ENCODE measurements around the gene PCDHA2. TPM values are rescaled to one million over a fixed set of nuclear protein-coding genes. Genes with fewer than 3 reads are reported as not detected.
"Not testable (repeated sequence)": the region's sequence is repeated elsewhere in the genome, so short reads cannot be mapped to it uniquely, and the experiment has no call there.

PCDHA2 gene
- polyA plus RNA-seq, 6 donors from 2014 or later, result not detected

DNA sequence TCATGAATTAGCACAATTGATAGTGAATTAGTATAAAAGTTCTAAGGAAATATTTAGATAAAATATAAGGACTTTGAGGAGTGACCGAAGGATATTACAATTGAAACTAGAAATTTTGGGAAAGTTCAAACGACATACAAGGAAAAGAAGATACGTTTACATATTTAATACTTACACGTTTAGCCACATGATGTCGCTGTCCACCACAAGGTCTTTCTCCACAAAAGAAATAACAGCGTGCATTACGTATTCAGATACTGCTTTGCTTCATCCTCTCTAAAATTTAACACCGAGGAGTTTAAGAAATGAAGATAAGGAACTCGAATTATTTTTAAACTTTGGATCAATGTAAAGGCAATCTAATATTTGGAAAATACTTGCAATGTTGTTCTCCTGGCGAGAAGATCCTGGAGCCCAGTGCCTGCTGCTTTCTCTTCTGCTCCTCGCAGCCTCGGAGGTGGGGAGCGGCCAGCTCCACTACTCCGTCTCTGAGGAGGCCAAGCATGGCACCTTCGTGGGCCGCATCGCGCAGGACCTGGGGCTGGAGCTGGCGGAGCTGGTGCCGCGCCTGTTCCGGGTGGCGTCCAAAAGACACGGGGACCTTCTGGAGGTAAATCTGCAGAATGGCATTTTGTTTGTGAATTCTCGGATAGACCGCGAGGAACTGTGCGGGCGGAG lies 6.3 kb downstream of the PCDHA2 start, which contains the start of gene PCDHA3:
PCDHA3 (plus strand) TSS at position 242 of the 678 bp plus-strand sequence.
- peaks cover 8 to 16% of the 10 kb centered on the region in 2 donors for H3K36me3 Mint-ChIP-seq
- H3K27me3 Mint-ChIP-seq, result peaks cover 13 to 34% (median 21%) of the 10 kb centered on the region in 3 donors
- H3K4me1 Mint-ChIP-seq, result no peaks in the 10 kb centered on the region
- peak within 1 kb of the TSS in 2 of 6 donors; percentile 11 to 42 for H3K27ac Mint-ChIP-seq
- H3K4me3 Mint-ChIP-seq, result no peak within 1 kb of the TSS
- peaks cover 8 to 61% (median 50%) of the 10 kb centered on the region in 7 donors for H3K9me3 Mint-ChIP-seq
- no peak for ATAC-seq (ENCODE audit: low read depth in 2 of 2)
- no peak for DNase-seq

DNA sequence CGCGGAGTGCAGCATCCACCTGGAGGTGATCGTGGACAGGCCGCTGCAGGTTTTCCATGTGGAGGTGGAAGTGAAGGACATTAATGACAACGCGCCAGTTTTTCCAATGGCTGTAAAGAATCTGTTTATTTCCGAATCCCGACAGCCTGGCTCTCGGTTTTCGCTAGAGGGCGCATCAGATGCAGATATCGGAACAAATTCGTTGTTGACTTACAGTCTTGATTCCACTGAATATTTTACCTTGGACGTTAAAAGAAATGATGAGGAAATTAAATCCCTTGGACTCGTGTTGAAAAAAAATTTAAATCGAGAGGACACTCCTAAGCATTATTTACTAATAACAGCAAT lies 6.8 kb downstream of the PCDHA2 start:
- peak overlapping the region in 1 of 6 donors; percentile 42 for H3K27ac Mint-ChIP-seq

DNA sequence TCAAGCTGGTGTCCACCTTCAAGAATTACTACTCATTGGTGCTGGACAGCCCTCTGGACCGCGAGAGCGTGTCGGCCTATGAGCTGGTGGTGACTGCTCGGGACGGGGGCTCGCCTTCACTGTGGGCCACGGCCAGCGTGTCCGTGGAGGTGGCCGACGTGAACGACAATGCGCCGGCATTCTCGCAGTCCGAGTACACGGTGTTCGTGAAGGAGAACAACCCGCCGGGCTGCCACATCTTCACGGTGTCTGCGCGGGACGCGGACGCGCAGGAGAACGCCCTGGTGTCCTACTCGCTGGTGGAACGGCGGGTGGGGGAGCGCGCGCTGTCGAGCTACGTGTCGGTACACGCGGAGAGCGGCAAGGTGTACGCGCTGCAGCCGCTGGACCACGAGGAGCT lies 7.7 kb downstream of the PCDHA2 start:
- not testable (repeated sequence) for H3K4me3 Mint-ChIP-seq; H3K4me1 Mint-ChIP-seq; ATAC-seq (ENCODE audit: low read depth in 2 of 2); DNase-seq
- Mint-ChIP-seq H3K9me3 (peaks cover 9 to 66% (median 51%) of the 10 kb centered on the region in 7 donors), H3K36me3 (peaks cover 8 to 14% of the 10 kb centered on the region in 2 donors), H3K27ac (peak overlapping the region in 2 of 6 donors; percentile 11 to 52), H3K27me3 (peaks cover 13 to 47% (median 29%) of the 10 kb centered on the region in 3 donors)

More for the DNA sequence above, 6.8 kb downstream of the PCDHA2 start:
- H3K4me1 Mint-ChIP-seq, result no peaks in the 10 kb centered on the region
- DNase-seq (no peak), ATAC-seq (ENCODE audit: low read depth in 2 of 2) (no peak)
- peaks cover 13 to 40% (median 26%) of the 10 kb centered on the region in 3 donors for H3K27me3 Mint-ChIP-seq
- H3K9me3 Mint-ChIP-seq, result peaks cover 9 to 63% (median 51%) of the 10 kb centered on the region in 7 donors
- H3K4me3 Mint-ChIP-seq, result no peak overlapping the region
- H3K36me3 Mint-ChIP-seq, result peaks cover 8 to 16% of the 10 kb centered on the region in 2 donors

DNA sequence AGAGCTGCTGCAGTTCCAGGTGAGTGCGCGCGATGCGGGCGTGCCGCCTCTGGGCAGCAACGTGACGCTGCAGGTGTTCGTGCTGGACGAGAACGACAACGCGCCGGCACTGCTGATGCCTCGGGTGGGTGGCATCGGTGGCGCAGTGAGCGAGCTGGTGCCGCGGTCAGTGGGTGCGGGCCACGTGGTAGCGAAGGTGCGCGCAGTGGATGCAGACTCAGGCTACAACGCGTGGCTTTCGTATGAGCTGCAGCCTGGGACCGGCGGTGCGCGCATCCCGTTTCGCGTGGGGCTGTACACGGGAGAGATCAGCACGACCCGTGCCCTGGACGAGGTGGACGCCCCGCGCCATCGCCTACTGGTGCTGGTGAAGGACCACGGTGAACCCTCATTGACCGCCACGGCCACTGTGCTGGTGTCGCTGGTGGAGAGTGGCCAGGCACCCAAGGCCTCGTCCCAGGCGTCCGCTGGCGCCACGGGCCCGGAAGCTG lies 8.2 kb downstream of the PCDHA2 start:
- peaks cover 13 to 47% (median 29%) of the 10 kb centered on the region in 3 donors for H3K27me3 Mint-ChIP-seq
- H3K27ac Mint-ChIP-seq, result no peak overlapping the region

DNA sequence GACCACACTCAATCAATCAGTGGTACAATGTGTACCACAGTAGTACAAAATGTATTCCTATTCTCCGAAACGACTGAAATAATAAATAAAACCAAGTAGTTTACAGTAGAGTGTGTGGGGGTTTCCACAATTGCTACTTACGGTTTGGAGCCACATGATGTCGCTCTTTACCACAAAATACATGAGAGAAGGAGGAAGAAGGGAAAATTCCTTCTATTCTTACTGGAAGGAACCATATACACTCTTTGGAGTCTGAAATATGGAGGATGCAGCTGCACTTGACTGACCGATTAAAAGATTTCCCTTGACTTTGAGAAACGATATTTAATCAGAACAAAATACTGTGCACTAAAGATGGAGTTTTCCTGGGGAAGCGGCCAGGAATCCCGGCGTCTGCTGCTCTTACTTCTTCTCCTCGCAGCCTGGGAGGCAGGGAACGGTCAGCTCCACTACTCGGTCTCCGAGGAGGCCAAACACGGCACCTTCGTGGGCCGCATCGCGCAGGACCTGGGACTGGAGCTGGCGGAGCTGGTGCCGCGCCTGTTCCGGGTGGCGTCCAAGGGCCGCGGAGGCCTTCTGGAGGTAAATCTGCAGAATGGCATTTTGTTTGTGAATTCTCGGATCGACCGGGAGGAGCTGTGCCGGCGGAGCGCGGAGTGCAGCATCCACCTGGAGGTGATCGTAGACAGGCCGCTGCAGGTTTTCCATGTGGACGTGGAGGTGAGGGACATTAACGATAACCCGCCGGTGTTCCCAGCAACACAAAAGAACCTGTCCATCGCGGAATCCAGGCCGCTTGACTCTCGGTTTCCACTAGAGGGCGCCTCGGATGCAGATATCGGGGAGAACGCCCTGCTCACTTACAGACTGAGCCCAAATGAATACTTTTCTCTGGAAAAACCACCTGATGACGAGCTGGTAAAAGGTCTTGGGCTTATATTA lies 12.5 kb downstream of the PCDHA2 start, which contains the start of gene PCDHA4:
PCDHA4 (plus strand) TSS at position 235 of the 942 bp plus-strand sequence.
- peaks cover 9 to 45% (median 24%) of the 10 kb centered on the region in 3 donors for H3K27me3 Mint-ChIP-seq
- no peak within 1 kb of the TSS for H3K27ac Mint-ChIP-seq
- H3K9me3 Mint-ChIP-seq, result peaks cover 9 to 70% (median 55%) of the 10 kb centered on the region in 7 donors
- no peak for DNase-seq
- ATAC-seq (ENCODE audit: low read depth in 2 of 2), result no peak
- no peaks in the 10 kb centered on the region for H3K4me1 Mint-ChIP-seq
- no peak within 1 kb of the TSS for H3K4me3 Mint-ChIP-seq
- H3K36me3 Mint-ChIP-seq, result peaks cover 9% of the 10 kb centered on the region in 2 donors

More for the DNA sequence above, 8.2 kb downstream of the PCDHA2 start:
- H3K36me3 Mint-ChIP-seq, result peaks cover 8 to 12% of the 10 kb centered on the region in 2 donors
- peaks cover 9 to 67% (median 54%) of the 10 kb centered on the region in 7 donors for H3K9me3 Mint-ChIP-seq
- no peak overlapping the region for H3K4me3 Mint-ChIP-seq
- no peak for DNase-seq
- no peaks in the 10 kb centered on the region for H3K4me1 Mint-ChIP-seq
- ATAC-seq (ENCODE audit: low read depth in 2 of 2), result no peak

DNA sequence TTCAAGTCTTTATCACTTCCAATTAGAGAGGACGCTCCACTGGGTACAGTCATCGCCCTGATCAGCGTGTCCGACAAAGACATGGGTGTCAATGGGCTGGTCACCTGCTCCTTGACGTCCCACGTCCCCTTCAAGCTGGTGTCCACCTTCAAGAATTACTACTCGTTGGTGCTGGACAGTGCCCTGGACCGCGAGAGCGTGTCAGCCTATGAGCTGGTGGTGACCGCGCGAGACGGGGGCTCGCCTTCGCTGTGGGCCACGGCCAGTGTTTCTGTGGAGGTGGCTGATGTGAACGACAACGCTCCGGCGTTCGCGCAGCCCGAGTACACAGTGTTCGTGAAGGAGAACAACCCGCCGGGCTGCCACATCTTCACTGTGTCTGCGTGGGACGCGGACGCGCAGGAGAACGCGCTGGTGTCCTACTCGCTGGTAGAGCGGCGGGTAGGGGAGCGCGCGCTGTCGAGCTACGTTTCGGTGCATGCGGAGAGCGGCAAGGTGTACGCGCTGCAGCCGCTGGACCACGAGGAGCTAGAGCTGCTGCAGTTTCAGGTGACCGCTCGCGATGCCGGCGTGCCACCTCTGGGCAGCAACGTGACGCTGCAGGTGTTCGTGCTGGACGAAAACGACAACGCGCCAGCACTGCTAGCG lies 13.7 kb downstream of the PCDHA2 start:
- not testable (repeated sequence) for H3K4me3 Mint-ChIP-seq; ATAC-seq (ENCODE audit: low read depth in 2 of 2); H3K27ac Mint-ChIP-seq; H3K4me1 Mint-ChIP-seq; DNase-seq
- peaks cover 7 to 16% of the 10 kb centered on the region in 2 donors for H3K36me3 Mint-ChIP-seq
- peaks cover 9 to 48% (median 24%) of the 10 kb centered on the region in 3 donors for H3K27me3 Mint-ChIP-seq
- H3K9me3 Mint-ChIP-seq, result peaks cover 13 to 80% (median 58%) of the 10 kb centered on the region in 7 donors

DNA sequence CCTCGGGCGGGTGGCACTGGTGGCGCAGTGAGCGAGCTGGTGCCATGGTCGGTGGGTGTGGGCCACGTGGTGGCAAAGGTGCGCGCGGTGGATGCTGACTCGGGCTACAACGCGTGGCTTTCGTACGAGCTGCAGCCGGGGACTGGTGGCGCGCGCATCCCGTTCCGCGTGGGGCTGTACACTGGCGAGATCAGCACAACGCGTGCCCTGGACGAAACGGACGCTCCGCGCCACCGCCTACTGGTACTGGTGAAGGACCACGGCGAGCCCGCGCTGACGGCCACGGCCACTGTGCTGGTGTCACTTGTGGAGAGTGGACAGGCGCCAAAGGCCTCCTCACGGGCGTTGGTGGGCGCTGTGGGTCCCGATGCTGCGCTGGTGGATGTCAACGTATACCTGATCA lies 14.2 kb downstream of the PCDHA2 start:
- H3K4me3 Mint-ChIP-seq, result no peak overlapping the region
- peaks cover 4 to 16% of the 10 kb centered on the region in 2 donors for H3K36me3 Mint-ChIP-seq
- ATAC-seq (ENCODE audit: low read depth in 2 of 2) (no peak), DNase-seq (no peak)
- H3K9me3 Mint-ChIP-seq, result peaks cover 11 to 78% (median 54%) of the 10 kb centered on the region in 7 donors
- H3K4me1 Mint-ChIP-seq, result no peaks in the 10 kb centered on the region
- H3K27me3 Mint-ChIP-seq, result peaks cover 9 to 43% (median 24%) of the 10 kb centered on the region in 3 donors
- H3K27ac Mint-ChIP-seq, result no peak overlapping the region

DNA sequence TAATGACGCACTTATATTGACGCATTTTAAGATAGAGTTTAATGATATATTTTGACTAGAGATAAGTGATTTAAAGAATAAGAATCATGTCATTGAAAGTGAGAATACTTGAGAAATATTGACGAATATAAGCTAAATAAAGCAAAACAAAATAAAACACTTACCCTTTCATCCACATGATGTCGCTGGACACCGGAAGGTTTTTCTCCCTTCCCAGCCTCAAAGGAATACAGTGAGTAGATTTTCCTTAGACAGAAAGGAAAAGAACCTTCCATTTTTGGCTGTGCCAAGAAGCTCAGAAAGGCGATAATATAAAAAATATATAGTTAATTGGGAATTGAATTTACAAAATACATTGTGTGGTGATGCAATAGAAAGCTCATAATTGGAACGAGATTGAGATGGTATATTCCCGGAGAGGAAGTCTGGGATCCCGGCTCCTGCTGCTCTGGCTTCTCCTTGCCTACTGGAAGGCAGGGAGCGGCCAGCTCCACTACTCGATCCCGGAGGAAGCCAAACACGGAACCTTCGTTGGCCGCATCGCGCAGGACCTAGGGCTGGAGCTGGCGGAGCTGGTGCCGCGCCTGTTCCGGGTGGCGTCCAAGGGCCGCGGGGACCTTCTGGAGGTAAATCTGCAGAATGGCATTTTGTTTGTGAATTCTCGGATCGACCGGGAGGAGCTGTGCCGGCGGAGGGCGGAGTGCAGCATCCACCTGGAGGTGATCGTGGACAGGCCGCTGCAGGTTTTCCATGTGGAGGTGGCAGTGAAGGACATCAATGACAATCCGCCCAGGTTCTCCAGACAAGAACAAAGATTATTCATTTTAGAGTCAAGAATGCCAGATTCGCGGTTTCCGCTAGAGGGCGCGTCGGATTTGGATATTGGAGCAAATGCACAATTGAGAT lies 27.0 kb downstream of the PCDHA2 start, which contains the start of gene PCDHA5:
PCDHA5 (plus strand) TSS at position 239 of the 906 bp plus-strand sequence.
- Mint-ChIP-seq H3K27ac (peak within 1 kb of the TSS in 1 of 6 donors; percentile 32), H3K36me3 (peaks cover 5 to 6% of the 10 kb centered on the region in 2 donors), H3K9me3 (peaks cover 4 to 42% (median 16%) of the 10 kb centered on the region in 7 donors), H3K4me3 (no peak within 1 kb of the TSS), H3K27me3 (peaks cover 6 to 14% (median 8%) of the 10 kb centered on the region in 3 donors), H3K4me1 (no peaks in the 10 kb centered on the region)
- ATAC-seq (ENCODE audit: low read depth in 2 of 2) (no peak), DNase-seq (no peak)

DNA sequence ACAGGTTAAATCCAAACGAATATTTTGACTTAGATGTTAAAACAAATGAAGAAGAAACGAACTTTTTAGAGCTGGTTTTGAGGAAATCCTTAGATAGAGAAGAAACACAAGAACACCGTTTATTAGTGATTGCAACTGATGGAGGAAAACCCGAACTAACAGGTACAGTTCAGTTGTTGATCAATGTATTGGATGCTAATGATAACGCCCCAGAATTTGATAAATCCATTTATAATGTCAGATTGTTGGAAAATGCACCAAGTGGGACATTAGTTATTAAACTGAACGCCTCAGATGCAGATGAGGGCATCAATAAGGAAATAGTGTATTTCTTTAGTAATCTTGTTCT lies 27.6 kb downstream of the PCDHA2 start:
- ATAC-seq (ENCODE audit: low read depth in 2 of 2), result no peak
- Mint-ChIP-seq H3K4me1 (no peaks in the 10 kb centered on the region), H3K4me3 (no peak overlapping the region), H3K27me3 (peaks cover 12 to 19% (median 14%) of the 10 kb centered on the region in 3 donors), H3K27ac (no peak overlapping the region), H3K36me3 (peaks cover 6 to 12% of the 10 kb centered on the region in 2 donors), H3K9me3 (peaks cover 5 to 45% (median 18%) of the 10 kb centered on the region in 7 donors)
- no peak for DNase-seq

DNA sequence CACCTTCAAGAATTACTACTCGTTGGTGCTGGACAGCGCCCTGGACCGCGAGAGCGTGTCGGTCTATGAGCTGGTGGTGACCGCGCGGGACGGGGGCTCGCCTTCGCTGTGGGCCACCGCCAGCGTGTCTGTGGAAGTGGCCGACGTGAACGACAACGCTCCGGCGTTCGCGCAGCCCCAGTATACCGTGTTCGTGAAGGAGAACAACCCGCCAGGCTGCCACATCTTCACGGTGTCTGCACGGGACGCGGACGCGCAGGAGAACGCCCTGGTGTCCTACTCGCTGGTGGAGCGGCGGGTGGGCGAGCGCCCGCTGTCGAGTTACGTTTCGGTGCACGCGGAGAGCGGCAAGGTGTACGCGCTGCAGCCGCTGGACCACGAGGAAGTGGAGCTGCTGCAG lies 28.3 kb downstream of the PCDHA2 start:
- H3K27ac Mint-ChIP-seq; H3K4me1 Mint-ChIP-seq; H3K4me3 Mint-ChIP-seq; ATAC-seq (ENCODE audit: low read depth in 2 of 2); DNase-seq: not testable (repeated sequence)
- Mint-ChIP-seq H3K9me3 (peaks cover 5 to 47% (median 20%) of the 10 kb centered on the region in 7 donors), H3K36me3 (peaks cover 6 to 14% of the 10 kb centered on the region in 2 donors), H3K27me3 (peaks cover 14 to 25% (median 16%) of the 10 kb centered on the region in 3 donors)

DNA sequence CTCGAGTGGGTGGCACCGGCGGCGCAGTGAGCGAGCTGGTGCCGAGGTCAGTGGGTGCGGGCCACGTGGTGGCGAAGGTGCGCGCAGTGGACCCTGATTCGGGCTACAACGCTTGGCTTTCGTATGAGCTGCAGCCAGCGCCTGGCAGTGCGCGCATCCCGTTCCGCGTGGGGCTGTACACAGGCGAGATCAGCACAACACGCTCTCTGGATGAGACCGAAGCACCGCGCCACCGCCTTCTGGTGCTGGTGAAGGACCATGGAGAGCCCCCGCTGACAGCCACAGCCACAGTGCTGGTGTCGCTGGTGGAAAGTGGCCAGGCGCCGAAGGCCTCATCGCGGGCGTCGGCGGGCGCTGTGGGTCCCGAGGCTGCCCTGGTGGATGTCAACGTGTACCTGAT lies 28.8 kb downstream of the PCDHA2 start:
- Mint-ChIP-seq H3K9me3 (peaks cover 5 to 50% (median 24%) of the 10 kb centered on the region in 7 donors), H3K36me3 (peaks cover 6 to 14% of the 10 kb centered on the region in 2 donors), H3K27me3 (peaks cover 15 to 28% (median 17%) of the 10 kb centered on the region in 3 donors), H3K4me1 (no peaks in the 10 kb centered on the region), H3K27ac (no peak overlapping the region), H3K4me3 (no peak overlapping the region)
- DNase-seq, result no peak
- no peak for ATAC-seq (ENCODE audit: low read depth in 2 of 2)
